Lung (tissue), 12 donors: ENCODE measurements around the gene RGS16. TPM values are rescaled to one million over a fixed set of nuclear protein-coding genes. Genes with fewer than 3 reads are reported as not detected.

Experiments used
- ATAC-seq: fragments of 200-7000 bp; cut with Tn5 transposase; one replicate; pipeline ENCODE4 v1.9.1; 2020; ENCODE audit warnings: moderate number of reproducible peaks; ENCODE audit not compliant: insufficient read depth, low FRiP score
- DNase-seq, 3 donors: peaks; one replicate each; pipeline ENCODE4 v3.0.0-alpha.2; 2013 to 2017
- H3K27ac ChIP-seq, 2 donors: one replicate each; pipeline ENCODE4 v1.5.1; 2013; ENCODE audit warnings: mild to moderate bottlenecking in 2 of 2, moderate library complexity in 2 of 2, control low read depth in 1 of 2, inconsistent platforms in 1 of 2, low read depth in 1 of 2, low read length in 1 of 2
- H3K27me3 ChIP-seq, 3 donors: one replicate each; pipeline ENCODE4 v1.5.1; 2013; ENCODE audit warnings: low read length in 2 of 3; ENCODE audit not compliant: control insufficient read depth in 3 of 3, insufficient read depth in 3 of 3
- H3K36me3 ChIP-seq, 4 donors: one replicate each; pipeline ENCODE4 v1.5.1; 2013; ENCODE audit warnings: low read length in 4 of 4, mild to moderate bottlenecking in 1 of 4, moderate library complexity in 1 of 4; ENCODE audit not compliant: control insufficient read depth in 4 of 4, insufficient read depth in 4 of 4
- H3K4me1 ChIP-seq, 5 donors: one replicate each; pipeline ENCODE4 v1.5.1; 2013; ENCODE audit warnings: low read length in 5 of 5, mild to moderate bottlenecking in 2 of 5, moderate library complexity in 1 of 5; ENCODE audit not compliant: control insufficient read depth in 5 of 5, insufficient read depth in 5 of 5
- H3K4me3 ChIP-seq: one replicate; pipeline ENCODE4 v1.5.1; 2013; ENCODE audit warnings: mild to moderate bottlenecking, control low read depth, moderate library complexity
- H3K9ac ChIP-seq, 2 donors: one replicate each; pipeline ENCODE4 v1.5.1; 2013; ENCODE audit warnings: low read length in 2 of 2, control low read depth in 1 of 2; ENCODE audit not compliant: insufficient read depth in 1 of 2
- H3K9me3 ChIP-seq, 4 donors: one replicate each; pipeline ENCODE4 v1.5.1; 2013; ENCODE audit warnings: low read length in 3 of 4, mild to moderate bottlenecking in 1 of 4, moderate library complexity in 1 of 4; ENCODE audit not compliant: control insufficient read depth in 4 of 4, insufficient read depth in 3 of 4
- WGBS, 2 donors: extraction: QIAGEN DNeasy Blood & Tissue Kit; methylation state at CpG; one replicate each; pipeline ENCODE4 v1.1.7; 2013; 5-methylcytosine and 5-hydroxymethylcytosine counted together
- polyA plus RNA-seq, 2 donors: library from polyadenylated mRNA; stranded (reverse); fragments of 200-250 nt; gene quantifications; one replicate each; pipeline ENCODE4 v1.2.1, GENCODE V29; 2013
- total RNA-seq, 2 donors: library from RNA; depleted of rRNA in 1 of 2; stranded (reverse); fragments of >200 nt in 1 of 2; gene quantifications; one replicate each; pipeline ENCODE4 v1.2.1, GENCODE V29; 2014 to 2021
- TF ChIP-seq, protein P1 (sequence below): IDR thresholded peaks from 2 replicates; pipeline ENCODE4 v1.5.1; 2012; ENCODE audit warnings: mild to moderate bottlenecking; ENCODE audit errors: control extremely low read depth, extremely low read depth
- donor health status: control.
- donor health status: control.
- donor health status: Bipolar disorder and iron deficiency.
- donor health status: healthy.
- donor health status: DM: yes; HTN: yes; CAD: no.

RGS16 gene
- total and polyA plus RNA-seq, 4 donors: 12.3 to 26.6 (median 15.0) TPM

DNA sequence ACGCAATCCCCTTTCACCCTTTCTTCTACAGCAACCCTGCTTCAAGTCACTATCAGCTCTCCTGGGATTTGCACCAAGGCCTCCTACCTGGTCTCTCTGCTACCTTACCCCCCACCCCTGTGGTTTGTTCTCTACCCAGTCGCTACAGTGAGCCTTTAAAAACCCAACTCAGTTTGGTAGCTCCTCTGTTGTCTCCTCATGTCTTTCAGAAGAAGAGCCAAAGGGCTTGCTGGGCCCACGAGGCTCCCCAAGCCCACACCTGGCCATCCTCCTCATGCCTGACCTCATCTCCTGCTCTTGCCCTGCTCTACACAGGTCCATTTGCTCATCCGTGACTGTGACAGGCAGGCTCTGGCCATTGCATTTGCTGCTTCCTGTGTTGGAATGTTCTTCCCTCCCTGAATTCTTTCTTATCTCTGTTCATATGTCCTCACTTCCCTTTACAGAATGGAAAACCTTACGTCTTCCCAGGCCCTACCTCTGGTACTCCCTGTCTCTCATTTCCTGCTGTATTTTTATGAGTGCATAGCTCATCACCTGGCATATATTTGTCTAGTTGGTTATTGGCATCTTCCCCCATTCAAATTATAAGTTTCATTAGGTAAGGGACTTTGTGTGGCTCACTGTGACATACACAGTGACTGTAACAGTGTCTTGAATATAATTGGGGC, 3.3 kb downstream of the RGS16 start:
- peaks cover 0 to 9% (median 0%) of the 10 kb centered on the region in 3 donors for H3K27me3 ChIP-seq
- no peaks in the 10 kb centered on the region for H3K9me3 ChIP-seq
- H3K4me1 ChIP-seq: peaks cover 0 to 12% (median 5%) of the 10 kb centered on the region in 5 donors
- WGBS, 2 donors: 67 to 74% methylated on average over 5 of the region's 5 CpGs
- DNase-seq (no peak), ATAC-seq (no peak)
- peaks cover 0 to 10% (median 0%) of the 10 kb centered on the region in 4 donors for H3K36me3 ChIP-seq
- no peak overlapping the region for H3K9ac ChIP-seq
- TF ChIP-seq, protein P1, sequence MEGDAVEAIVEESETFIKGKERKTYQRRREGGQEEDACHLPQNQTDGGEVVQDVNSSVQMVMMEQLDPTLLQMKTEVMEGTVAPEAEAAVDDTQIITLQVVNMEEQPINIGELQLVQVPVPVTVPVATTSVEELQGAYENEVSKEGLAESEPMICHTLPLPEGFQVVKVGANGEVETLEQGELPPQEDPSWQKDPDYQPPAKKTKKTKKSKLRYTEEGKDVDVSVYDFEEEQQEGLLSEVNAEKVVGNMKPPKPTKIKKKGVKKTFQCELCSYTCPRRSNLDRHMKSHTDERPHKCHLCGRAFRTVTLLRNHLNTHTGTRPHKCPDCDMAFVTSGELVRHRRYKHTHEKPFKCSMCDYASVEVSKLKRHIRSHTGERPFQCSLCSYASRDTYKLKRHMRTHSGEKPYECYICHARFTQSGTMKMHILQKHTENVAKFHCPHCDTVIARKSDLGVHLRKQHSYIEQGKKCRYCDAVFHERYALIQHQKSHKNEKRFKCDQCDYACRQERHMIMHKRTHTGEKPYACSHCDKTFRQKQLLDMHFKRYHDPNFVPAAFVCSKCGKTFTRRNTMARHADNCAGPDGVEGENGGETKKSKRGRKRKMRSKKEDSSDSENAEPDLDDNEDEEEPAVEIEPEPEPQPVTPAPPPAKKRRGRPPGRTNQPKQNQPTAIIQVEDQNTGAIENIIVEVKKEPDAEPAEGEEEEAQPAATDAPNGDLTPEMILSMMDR: no peak
- H3K4me3 ChIP-seq: no peak overlapping the region
- no peak overlapping the region for H3K27ac ChIP-seq

DNA sequence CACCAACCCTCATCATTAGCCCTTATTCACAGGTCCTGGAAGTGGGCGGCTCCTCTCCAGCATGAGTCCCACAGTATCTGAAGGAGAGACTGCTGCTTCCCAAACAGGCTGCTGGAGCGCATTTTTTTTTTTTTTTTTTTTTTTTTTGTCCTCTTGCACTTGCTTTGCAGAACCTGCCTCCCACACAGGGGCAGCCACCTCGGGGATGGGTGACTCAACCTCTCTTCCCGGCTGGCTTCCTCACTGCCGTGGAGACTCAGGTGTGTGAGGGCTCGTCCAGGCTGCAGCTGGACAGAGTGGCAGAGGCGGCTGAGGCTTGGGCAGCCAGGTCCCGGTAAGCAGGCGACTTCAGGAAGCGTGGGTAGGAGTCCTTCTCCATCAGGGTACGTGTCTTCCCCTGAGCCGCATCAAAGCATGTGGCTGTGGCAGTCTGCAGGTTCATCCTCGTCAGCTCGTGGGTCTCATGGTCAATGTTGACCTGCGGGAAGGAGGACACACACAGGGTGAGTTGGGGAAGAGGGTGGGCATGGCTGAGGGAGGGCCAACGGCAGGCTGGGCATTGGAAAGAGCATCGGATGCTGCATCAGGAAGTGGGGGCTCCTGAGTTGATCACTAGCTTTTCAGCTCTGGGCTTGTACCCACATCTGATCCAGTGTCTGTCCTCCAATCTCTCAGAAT, 4.0 kb downstream of the RGS16 start:
- H3K4me3 ChIP-seq: no peak overlapping the region

DNA sequence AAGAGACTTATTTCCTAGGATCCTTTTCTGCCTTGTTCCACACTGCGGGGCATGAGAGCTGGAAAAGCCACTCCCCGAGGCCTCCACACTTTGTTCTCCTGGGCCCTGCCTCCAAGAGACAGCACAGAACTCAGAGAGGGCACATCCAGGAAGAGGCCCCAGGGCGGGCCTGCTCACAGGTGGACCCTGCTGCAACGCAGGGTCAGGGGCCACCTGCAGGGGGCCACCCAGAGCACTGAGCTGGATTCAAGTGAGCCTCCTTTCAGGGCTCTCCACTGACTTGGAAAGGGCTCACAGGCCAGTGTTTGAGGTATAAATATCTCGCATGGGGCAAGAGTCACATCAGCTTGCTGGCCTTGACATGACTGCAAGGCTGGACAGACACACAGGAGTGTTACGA, 4.8 kb downstream of the RGS16 start:
- 83 to 88% methylated on average over 6 of the region's 6 CpGs for WGBS, 2 donors
- peaks cover 0 to 9% (median 0%) of the 10 kb centered on the region in 5 donors for H3K4me1 ChIP-seq
- peaks cover 0 to 10% (median 0%) of the 10 kb centered on the region in 4 donors for H3K36me3 ChIP-seq
- no peak overlapping the region for H3K4me3 ChIP-seq
- TF ChIP-seq, protein P1: no peak
- H3K27ac ChIP-seq: no peak overlapping the region
- DNase-seq (no peak), ATAC-seq (no peak)
- H3K9me3 ChIP-seq: no peaks in the 10 kb centered on the region
- H3K27me3 ChIP-seq: peaks cover 0 to 2% (median 0%) of the 10 kb centered on the region in 3 donors
- H3K9ac ChIP-seq: no peak overlapping the region

More for the DNA sequence above, 4.0 kb downstream of the RGS16 start:
- TF ChIP-seq, protein P1: no peak
- no peak overlapping the region for H3K9ac ChIP-seq
- H3K36me3 ChIP-seq: peaks cover 0 to 10% (median 0%) of the 10 kb centered on the region in 4 donors
- H3K9me3 ChIP-seq: no peaks in the 10 kb centered on the region
- no peak overlapping the region for H3K27ac ChIP-seq
- H3K27me3 ChIP-seq: peaks cover 0 to 9% (median 0%) of the 10 kb centered on the region in 3 donors
- ATAC-seq: no peak
- 90 to 91% methylated on average over 17 of the region's 17 CpGs for WGBS, 2 donors
- H3K4me1 ChIP-seq: peaks cover 0 to 12% (median 5%) of the 10 kb centered on the region in 5 donors
- DNase-seq: no peak
